ENCODE measurements around the gene MICALL2. TPM values are rescaled to one million over a fixed set of nuclear protein-coding genes. Genes with fewer than 3 reads are reported as not detected.

MICALL2 gene
- polyA plus RNA-seq, 2 of the 4 experiments (the other 2 are of a cell fraction): 6.1 to 20.6 TPM

- TF ChIP-seq HES2 (IDR thresholded peaks at IDR 0.05) (no peak), PHF8 (IDR thresholded peaks at IDR 0.05; ENCODE audit: borderline replicate concordance, low read depth) (no peak), NFE2L2 (conservative IDR thresholded peaks at IDR 0.05; ENCODE audit: low read length) (no peak), FOSB (CRISPR knock-in tag; IDR thresholded peaks at IDR 0.05) (no peak), HMGXB4 (CRISPR knock-in tag; IDR thresholded peaks at IDR 0.05; ENCODE audit: borderline replicate concordance) (no peak), ZSCAN20 (CRISPR knock-in tag; IDR thresholded peaks at IDR 0.05) (no peak), MAFK (IDR thresholded peaks at IDR 0.05; ENCODE audit: partially characterized antibody) (no peak), JUNB (IDR thresholded peaks at IDR 0.05) (no peak), EHF (CRISPR knock-in tag; IDR thresholded peaks at IDR 0.05) (no peak), KDM1A (IDR thresholded peaks at IDR 0.05; ENCODE audit: low read depth) (no peak), NPAS2 (CRISPR knock-in tag; IDR thresholded peaks at IDR 0.05; ENCODE audit: borderline replicate concordance) (no peak), SMC3 (IDR thresholded peaks at IDR 0.05) (no peak), HEYL (CRISPR knock-in tag; IDR thresholded peaks at IDR 0.05) (no peak), BCL3 (IDR thresholded peaks at IDR 0.05) (no peak), RARB (CRISPR knock-in tag; IDR thresholded peaks at IDR 0.05) (no peak), EHMT2 (IDR thresholded peaks at IDR 0.05; ENCODE audit: low read depth) (no peak), PBX3 (IDR thresholded peaks at IDR 0.05) (no peak), NR3C1 (IDR thresholded peaks at IDR 0.05) (no peak)
- 92% methylated on average over 16 of the region's 21 CpGs for WGBS (ENCODE audit: missing lambda C conversion rate)
- ATAC-seq (no peak), DNase-seq (ENCODE audit: low read depth in 1 of 2, low spot score in 1 of 2) (no peak), FAIRE-seq (no peak)
- Histone ChIP-seq H3K27ac (peak overlapping the region in 1 of 2 experiments; percentile 60; a peak in 2 of 6 replicates), H3K4me1 (peaks cover 7% of the 10 kb centered on the region; the same call in 2 of the 3 replicates), H3K9me3 (no peaks in the 10 kb centered on the region), H3K4me2 (no peak overlapping the region), H3K4me3 (no peak overlapping the region)
- CTCF ChIA-PET: interaction anchor here (0.8 to 1.3 kb wide), 3 partner anchors 13 to 32 kb away, joined by 3 to 6 read pairs (median 4); no protein-coding TSS in a partner anchor
- POLR2A ChIA-PET: no interaction called here
Measured at GRCh38 chr7:1445341-1445740, 13.9 kb downstream of the MICALL2 start.

- FAIRE-seq: no peak
- 91% methylated on average over 18 of the region's 24 CpGs for WGBS (ENCODE audit: missing lambda C conversion rate)
- H3K27ac ChIP-seq: no peak overlapping the region
- H3K4me2 ChIP-seq: no peak overlapping the region
- no peak for ATAC-seq
- H3K9me3 ChIP-seq: no peaks in the 10 kb centered on the region
- H3K4me1 ChIP-seq: peaks cover 7% of the 10 kb centered on the region; the same call in 2 of the 3 replicates
- CTCF ChIA-PET: interaction anchor here (0.8 to 1.3 kb wide), 3 partner anchors 12 to 32 kb away, joined by 3 to 6 read pairs (median 4); no protein-coding TSS in a partner anchor
- H3K4me3 ChIP-seq: no peak overlapping the region
- DNase-seq (ENCODE audit: low read depth in 1 of 2, low spot score in 1 of 2): no peak
- POLR2A ChIA-PET: no interaction called here
- TF ChIP-seq MAFK (IDR thresholded peaks at IDR 0.05; ENCODE audit: partially characterized antibody): no peak
- no peak for TF ChIP-seq CBX2 (IDR thresholded peaks at IDR 0.05; ENCODE audit: borderline replicate concordance, low read depth)
- TF ChIP-seq HOXA7 (CRISPR knock-in tag; IDR thresholded peaks at IDR 0.05): no peak
- TF ChIP-seq RNF2 (IDR thresholded peaks at IDR 0.05; ENCODE audit: borderline replicate concordance, low read depth): no peak
- no peak for TF ChIP-seq CBX8 (IDR thresholded peaks at IDR 0.05)
- no peak for TF ChIP-seq RAD21 (conservative IDR thresholded peaks at IDR 0.05 in 1 of 2, IDR thresholded peaks at IDR 0.05 in 1 of 2)
- TF ChIP-seq KDM5A (IDR thresholded peaks at IDR 0.05): no peak
- TF ChIP-seq FOXS1 (CRISPR knock-in tag; IDR thresholded peaks at IDR 0.05): no peak
- TF ChIP-seq TP53 (CRISPR knock-in tag; IDR thresholded peaks at IDR 0.05): no peak
- TF ChIP-seq FOSL2 (IDR thresholded peaks at IDR 0.05): no peak
- TF ChIP-seq FOSL2 (CRISPR knock-in tag; IDR thresholded peaks at IDR 0.05): no peak
- no peak for TF ChIP-seq HMGXB4 (CRISPR knock-in tag; IDR thresholded peaks at IDR 0.05; ENCODE audit: borderline replicate concordance)
- no peak for TF ChIP-seq SREBF2 (IDR thresholded peaks at IDR 0.05)
- TF ChIP-seq ELK1 (IDR thresholded peaks at IDR 0.05; ENCODE audit: low read depth, low read length): no peak
- no peak for TF ChIP-seq BHLHE40 (IDR thresholded peaks at IDR 0.05; ENCODE audit: low read depth, low read length)
- no peak for TF ChIP-seq MAZ (IDR thresholded peaks at IDR 0.05; ENCODE audit: borderline replicate concordance, low read depth, low read length)
- no peak for TF ChIP-seq MAX (IDR thresholded peaks at IDR 0.05)
- no peak for TF ChIP-seq EHMT2 (IDR thresholded peaks at IDR 0.05; ENCODE audit: low read depth)
Measured at GRCh38 chr7:1444925-1445322, 14.3 kb downstream of the MICALL2 start.

All from A549 (cell line).